GM18526 (cell line): ENCODE measurements around the gene SARM1.

Experiments
- POLR2A ChIP-seq: IDR thresholded peaks from 3 replicates; pipeline ENCODE4 v1.6.1; 2011; ENCODE audit not compliant: insufficient read length; ENCODE audit errors: extremely low read depth

SARM1 gene

GRCh38 chr17:28415886-28416285 lies 44.4 kb downstream of the SARM1 start:
- no peak for TF ChIP-seq POLR2A

DNA sequence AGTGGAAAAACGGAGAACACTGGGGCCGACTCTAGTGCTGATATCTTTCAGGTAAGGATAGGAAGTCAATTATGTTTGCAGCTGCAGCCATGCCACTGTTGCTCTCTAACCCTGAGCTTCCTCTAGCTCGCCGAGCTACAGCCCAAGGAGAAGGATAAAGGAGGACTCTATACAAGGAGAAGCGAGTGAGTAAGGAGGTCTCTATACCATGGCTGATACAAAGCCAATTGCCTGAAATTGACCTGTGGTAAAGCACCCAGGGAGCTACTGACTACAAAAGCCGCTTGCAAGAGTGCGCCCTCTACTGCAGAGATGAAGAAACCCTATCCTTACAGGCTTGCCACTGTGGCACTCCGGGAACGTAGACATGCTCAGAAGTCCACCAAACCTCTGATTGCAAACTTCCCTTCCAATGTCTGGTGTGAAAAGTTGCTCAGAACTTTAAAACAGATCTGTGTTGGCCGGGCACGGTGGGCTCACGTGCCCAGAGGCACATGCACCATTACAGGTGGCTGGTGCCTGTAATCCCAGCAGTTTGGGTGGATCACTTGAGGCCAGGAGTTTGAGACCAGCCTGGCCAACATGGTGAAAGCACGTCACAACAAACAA lies 45.3 kb downstream of the SARM1 start:
- no peak for TF ChIP-seq POLR2A

DNA sequence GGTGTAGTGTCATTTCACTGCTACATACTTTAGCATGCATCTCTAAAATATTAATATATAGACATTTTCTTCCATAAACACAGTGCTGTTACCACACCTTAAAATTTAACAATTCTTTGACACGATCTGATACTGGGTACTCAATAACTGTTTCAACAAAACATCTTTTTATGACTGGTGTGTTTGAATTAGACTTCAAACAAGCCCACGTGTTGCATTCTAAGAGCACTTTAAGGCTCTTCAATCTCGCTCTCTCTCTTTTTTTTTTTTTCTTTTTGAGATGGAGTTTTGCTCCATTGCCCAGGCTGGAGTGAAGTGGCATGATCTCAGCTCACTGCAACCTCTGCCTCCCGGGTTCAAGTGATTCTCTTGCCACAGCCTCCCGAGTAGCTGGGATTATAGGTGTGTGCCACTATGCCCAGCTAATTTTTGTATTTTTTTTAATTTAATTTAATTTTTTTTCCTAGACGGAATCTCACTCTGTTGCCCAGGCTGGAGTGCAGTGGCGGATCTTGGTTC lies 50.4 kb downstream of the SARM1 start:
- TF ChIP-seq POLR2A, result no peak

DNA sequence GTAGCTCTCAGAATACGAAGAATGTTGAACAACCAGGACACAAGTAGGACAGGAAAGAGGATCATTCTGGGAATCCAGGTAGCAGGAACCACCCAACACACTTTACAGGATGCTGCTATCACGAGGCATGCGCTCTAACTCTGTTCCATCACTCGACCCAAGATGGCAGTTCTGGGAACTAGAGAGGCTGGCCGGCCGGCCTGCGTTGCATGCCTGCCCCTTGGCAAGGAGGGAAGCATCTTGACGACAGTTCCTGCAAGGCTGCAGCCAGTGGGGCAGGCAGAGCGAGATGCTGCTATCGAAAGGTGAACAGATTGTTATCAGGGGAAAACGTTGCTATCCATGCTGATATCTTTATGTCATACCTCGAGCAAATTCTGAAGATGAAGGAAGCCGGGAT lies 53.7 kb downstream of the SARM1 start:
- TF ChIP-seq POLR2A, result no peak

- TF ChIP-seq POLR2A, result no peak
Observed at GRCh38 chr17:28426081-28426519, 54.6 kb downstream of the SARM1 start.

DNA sequence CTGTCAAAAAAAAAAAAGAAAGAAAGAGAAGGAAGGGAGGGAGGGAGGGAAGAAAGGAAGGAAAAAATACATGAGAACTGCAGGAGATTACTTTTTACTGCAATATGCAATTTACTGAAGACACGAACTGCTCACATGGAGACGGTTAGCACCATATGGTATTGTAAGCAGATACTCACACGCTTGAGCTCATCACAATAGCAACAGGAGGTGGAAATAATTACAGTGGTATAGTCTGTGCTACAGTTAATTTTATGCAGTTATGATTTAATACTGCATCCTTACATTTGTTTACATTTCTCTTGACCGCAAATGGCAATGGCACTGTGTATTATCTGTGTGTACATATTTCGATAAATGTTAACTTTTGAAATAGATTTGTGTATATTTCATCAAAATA lies 55.9 kb downstream of the SARM1 start:
- TF ChIP-seq POLR2A, result no peak

DNA sequence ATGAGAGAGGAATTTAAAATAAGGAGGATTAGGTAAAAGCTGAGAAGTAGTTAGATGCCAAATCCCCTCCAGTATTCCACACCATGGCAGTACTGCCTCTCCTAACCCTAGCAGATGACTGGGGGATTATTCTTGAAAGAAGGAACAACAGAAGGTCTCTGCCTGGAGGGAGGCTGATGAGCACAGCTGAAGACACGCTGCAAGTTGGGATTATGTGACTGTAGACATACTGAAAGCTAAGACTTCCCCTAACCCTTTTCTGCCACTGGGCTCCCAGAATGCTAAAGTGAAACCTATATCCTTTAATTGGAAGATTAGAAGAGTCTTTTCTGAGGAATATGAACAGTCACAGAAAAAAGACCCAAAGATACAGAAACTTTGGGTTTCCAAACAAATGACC lies 62.2 kb downstream of the SARM1 start:
- TF ChIP-seq POLR2A, result no peak

- no peak for TF ChIP-seq POLR2A
Observed at GRCh38 chr17:28443901-28444638, 72.6 kb downstream of the SARM1 start.

DNA sequence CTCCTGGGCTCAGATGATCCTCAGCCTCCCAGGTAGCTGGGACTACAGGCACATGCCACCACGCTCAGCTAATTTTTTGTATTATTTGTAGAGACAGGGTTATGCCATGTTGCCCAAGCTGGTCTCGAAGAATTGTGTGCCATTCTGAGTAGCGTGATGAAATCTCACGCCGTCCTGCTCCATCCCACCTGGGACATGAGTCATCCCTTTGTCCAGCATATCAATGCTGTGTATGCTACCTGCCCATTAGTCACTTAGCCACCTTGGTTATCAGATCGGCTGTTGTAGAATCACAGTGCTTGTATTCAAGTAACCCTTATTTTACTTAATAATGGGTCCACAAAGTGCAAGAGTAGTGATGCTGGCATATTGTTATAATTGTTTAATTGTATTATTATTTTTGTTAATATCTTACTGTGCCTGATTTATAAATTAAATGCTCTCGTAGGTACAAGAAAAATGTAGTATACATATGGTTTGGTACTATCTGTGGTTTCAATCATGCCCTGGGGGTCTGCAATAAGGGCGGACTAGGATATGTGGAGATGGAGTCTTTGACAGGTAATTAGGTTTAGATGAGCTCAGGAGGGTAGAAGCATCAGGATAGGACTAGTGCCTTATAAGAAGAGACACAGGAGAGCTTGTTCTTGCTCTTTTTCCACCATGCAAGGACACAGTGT lies 75.4 kb downstream of the SARM1 start:
- no peak for TF ChIP-seq POLR2A

DNA sequence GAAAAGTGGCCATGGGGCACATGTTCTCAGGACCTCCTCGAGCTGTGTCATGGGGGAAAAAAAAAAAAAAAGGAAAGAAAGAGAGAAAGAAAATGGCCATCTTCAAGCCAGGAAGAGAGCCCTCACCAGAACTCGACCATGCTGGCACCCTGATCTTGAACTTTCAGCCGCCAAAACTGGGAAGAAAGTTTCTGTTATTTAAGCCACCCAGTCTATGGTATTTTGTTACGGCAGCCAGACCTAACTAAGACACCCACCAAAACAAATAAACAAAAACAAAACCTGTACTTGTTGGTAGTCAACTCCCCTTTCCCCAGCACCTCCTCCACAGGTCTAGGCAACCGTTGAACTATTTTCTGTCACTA lies 75.9 kb downstream of the SARM1 start:
- TF ChIP-seq POLR2A, result no peak

DNA sequence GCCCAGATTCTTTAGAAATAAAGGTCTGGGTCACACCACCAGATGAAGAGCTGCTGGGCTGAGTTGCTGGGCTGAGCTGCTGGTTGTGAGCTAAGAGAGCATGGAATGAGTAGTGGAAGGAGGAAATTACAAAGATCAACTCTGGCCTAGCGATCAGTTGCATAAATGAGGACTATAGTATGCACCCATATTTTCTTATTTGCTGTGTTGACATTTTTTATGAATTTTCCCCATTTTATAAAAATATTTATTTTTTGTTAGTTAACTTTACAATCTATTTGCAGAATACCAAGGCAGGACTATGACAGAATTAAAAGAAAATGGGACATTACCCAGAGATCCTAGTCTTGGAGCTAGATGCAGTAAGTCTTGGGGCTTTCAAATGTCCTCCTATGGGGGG lies 78.4 kb downstream of the SARM1 start:
- TF ChIP-seq POLR2A, result no peak
